ENCODE measurements around the gene NDUFA7.
"Not testable (repeated sequence)": the region's sequence is repeated elsewhere in the genome, so short reads cannot be mapped to it uniquely, and the experiment has no call there.

Gene NDUFA7

GRCh38 chr19:8321067-8321985 lies at the start of gene NDUFA7, which contains the start of gene RPS28:
TSS of gene NDUFA7 (minus strand) at chr19:8321375. CDS start at chr19:8321358, 17 bp downstream.
TSS of gene RPS28 (plus strand) at chr19:8321496. CDS start at chr19:8321531, 35 bp downstream.
- peak; percentile 97 for DNase-seq

GRCh38 chr19:8370176-8371010 lies 49.2 kb upstream of the NDUFA7 start:
- DNase-seq: no peak

- no peak for DNase-seq
Measured at GRCh38 chr19:8367327-8368001, 46.3 kb upstream of the NDUFA7 start.

- no peak for DNase-seq
Measured at GRCh38 chr19:8366961-8367326, 45.8 kb upstream of the NDUFA7 start.

- no peak for DNase-seq
Measured at GRCh38 chr19:8366121-8366581, 45.0 kb upstream of the NDUFA7 start.

GRCh38 chr19:8363803-8364771 lies 42.9 kb upstream of the NDUFA7 start, which contains the start of gene ANGPTL4:
TSS of gene ANGPTL4 (plus strand) at chr19:8364155. CDS start at chr19:8364322, 167 bp downstream.
- peak; percentile 60 for DNase-seq

- peak; percentile 17 for DNase-seq
Measured at GRCh38 chr19:8361921-8362793, 41.0 kb upstream of the NDUFA7 start.

- no peak for DNase-seq
Measured at GRCh38 chr19:8360196-8360595, 39.0 kb upstream of the NDUFA7 start.

- no peak for DNase-seq
Measured at GRCh38 chr19:8358948-8359347, 37.8 kb upstream of the NDUFA7 start.

GRCh38 chr19:8357007-8357521 lies 35.9 kb upstream of the NDUFA7 start:
- DNase-seq: no peak

- no peak for DNase-seq
Measured at GRCh38 chr19:8355631-8356402, 34.6 kb upstream of the NDUFA7 start.

- DNase-seq: not testable (repeated sequence)
Measured at GRCh38 chr19:8352845-8353244, 31.7 kb upstream of the NDUFA7 start.

- no peak for DNase-seq
Measured at GRCh38 chr19:8352134-8352827, 31.1 kb upstream of the NDUFA7 start.

GRCh38 chr19:8349629-8350372 lies 28.6 kb upstream of the NDUFA7 start:
- DNase-seq: not testable (repeated sequence)

- DNase-seq: no peak
Measured at GRCh38 chr19:8343483-8343844, 22.3 kb upstream of the NDUFA7 start.

GRCh38 chr19:8342684-8343482 lies 21.7 kb upstream of the NDUFA7 start, which contains the start of gene KANK3:
TSS of gene KANK3 (minus strand) at chr19:8343262. CDS start at chr19:8337828, 5,434 bp downstream.
- peak; percentile 96 for DNase-seq

- DNase-seq: no peak
Measured at GRCh38 chr19:8342316-8342683, 21.1 kb upstream of the NDUFA7 start.
